GM19372 (cell line): Measurements from ENCODE around the gene VPS35.
A peak's percentile ranks its signal among the peaks of the same experiment; 100 is the strongest.
"Not testable (repeated sequence)": the region's sequence is repeated elsewhere in the genome, so short reads cannot be mapped to it uniquely, and the experiment has no call there.

Source experiments
- ATAC-seq: cut with Tn5 transposase; IDR thresholded peaks from one replicate; pipeline ENCODE4 v1.9.1; 2021; ENCODE audit warnings: mild to moderate bottlenecking, low read depth, moderate library complexity; ENCODE audit not compliant: unreplicated experiment

VPS35 gene

DNA sequence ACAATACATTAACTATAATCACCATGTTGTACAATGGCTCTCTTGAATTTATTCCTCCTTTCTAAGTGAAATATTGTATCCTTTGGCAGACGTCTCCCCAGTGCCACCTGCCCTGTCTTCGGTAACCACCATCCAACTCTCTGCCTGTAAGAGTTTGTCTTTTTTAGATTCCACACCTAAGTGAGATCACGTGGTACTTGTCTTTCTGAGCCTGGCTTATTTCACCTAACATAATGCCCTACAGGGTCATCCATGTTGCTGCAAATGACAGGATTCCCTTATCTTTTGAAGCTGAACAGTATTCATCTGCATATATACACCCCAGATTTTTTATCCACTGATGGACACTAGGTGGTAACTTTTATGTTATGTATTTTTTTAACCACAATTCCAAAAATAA is 24.7 kb upstream of the VPS35 start:
- no peak for ATAC-seq

DNA sequence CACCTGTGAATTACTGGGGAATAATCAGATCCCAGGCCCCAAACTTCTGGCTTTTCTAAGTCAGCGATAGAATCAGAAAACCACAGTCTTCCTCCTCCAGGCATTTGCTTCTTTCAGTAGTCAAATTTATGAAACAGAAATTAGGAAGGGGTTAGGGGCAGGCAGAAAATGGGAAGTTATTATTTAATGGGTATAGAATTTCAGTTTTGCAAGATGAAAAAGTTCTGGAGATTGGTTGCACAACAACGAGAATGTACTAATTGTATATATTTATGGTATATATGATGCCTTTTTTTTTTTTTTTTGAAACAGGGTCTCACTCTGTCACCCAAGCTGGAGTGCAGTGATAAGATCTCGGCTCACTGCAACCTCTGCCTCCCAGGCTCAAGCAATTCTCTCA is 23.9 kb upstream of the VPS35 start:
- ATAC-seq = no peak

DNA sequence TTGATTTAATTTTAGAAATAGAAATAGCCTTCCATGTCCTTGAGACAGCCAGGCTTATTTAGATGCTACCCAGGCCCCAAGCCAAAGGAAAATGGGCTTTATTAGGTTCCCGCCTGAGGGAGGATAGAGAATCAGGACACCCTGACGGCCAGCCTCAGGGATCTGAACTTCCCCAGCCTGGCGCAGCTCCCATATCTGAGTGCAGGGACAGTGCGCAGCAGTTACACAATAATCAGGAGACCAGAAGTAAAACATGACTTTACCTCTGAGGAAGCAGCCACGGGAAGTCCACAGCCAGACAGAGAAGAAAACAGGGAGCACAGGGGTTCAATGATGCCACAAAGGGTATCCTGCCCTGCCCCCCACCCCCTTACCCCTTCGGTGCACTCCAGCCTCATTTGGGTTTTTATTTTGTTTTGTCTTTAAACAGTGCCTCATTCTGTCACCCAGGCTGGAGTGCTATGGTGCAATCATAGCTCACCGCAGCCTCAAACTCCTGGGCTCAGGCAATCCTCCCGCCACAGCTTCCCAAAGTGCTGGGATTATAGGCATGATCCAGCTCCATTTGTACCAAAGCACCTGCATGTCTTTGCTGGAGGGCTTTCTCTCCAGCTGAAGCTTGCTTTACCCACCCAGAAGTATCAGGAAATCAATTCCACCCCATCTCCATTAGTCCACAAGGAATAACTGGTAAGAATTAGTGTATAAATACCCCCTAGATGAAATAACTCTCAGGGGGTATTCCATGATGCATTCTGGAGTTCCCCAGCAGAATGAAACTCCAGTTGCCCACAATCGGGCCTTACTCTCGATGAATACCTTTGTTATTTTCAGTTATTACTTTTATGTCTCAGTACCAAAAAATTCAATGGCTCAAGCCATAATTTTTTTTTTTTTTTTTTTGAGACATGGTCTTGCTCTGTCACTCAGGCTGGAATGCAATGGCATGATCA is 22.4 kb upstream of the VPS35 start:
- no peak for ATAC-seq

DNA sequence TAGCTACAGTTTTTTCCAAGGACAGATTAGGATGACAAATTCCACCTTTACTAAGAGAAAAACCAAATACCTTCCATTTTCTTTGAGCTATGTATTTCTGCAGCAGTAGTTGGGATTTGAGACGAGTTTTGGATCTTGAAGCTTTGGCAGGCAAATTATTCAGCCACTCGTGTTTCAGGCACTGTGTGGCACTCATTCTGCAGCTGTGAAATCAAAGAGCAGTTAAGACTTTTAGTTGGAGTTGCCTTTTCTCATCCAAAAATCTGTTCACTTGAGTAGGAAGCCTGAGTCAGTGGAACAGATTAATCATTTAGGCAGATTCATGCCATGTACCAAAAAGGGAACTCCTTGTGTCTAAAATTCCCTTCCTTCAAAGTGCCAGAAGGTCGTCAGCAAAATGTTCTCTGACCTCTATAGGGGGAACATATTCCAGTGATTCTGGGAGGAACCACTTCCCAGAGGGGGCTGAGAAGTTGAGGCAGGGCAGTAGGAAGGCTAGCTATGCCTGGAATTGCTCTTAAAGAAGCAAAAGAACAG is 20.6 kb upstream of the VPS35 start:
- no peak for ATAC-seq

DNA sequence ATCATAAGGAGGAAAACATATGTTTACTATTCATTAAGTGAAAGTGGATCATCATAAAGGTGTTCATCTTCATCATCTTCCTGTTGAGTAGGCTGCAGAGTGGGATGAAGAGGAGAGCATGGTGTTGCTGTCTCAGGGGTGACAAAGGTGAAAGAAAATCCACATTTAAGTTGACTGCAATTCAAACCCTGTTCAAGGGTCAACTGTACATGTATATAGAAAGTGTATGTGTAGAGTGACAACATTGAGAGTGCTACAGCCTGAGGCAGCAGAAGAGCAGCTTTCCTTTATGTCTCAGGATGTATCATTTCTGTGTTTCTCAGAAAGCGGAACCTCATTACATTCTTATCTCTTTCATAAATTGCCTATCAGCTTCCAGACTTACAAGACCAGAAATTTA is 17.7 kb upstream of the VPS35 start:
- no peak for ATAC-seq

DNA sequence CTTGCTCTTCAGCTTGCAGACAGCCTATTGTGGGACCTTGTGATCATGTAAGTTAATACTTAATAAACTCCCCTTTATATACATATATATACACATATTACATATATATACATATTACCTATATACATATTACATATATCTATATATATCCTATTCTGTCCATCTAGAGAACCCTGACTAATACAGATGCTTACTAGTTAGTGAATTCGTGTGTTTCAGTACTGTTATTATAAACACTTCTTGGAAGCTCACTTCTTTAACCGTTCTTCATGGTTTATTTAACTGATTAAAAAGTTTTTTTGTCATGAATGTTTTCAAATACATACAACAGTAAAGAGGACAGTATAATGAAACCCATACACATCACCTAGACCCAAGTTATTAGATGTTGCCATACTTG is 13.1 kb upstream of the VPS35 start:
- no peak for ATAC-seq

DNA sequence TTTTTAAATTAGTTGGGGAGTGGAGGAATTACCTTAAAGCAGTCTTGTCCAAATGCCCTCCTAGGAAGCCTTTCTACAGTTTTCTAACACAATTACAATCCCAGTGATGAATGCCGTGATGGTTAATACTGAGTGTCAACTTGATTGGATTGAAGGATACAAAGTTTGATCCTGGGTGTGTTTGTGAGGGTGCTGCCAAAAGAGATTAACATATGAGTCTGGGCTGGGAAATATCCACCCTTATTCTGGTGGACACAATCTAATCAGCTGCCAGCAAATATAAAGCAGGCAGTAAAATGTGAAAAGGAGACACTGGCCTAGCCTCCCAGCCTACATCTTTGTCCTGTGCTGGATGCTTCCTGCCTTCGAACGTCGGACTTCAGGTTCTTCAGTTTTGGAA is 12.6 kb upstream of the VPS35 start:
- ATAC-seq = no peak

DNA sequence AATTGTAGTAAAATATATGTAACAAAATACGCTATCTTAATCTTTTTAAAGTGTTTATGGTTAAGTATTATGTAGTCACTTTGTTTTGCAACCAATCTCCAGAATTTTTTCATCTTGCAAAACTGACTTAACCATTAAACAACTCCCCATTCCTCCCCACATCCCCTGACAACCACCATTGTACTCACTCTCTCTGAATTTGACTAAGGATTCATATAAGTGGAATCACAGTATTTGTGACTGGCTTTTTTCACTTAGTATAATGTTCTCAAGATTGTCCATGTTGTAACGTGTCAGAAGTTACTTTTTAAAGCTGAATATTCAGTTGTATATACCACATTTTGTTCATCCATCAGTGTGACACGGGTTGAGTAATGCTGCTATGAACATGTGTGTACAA is 11.1 kb upstream of the VPS35 start:
- ATAC-seq = no peak

DNA sequence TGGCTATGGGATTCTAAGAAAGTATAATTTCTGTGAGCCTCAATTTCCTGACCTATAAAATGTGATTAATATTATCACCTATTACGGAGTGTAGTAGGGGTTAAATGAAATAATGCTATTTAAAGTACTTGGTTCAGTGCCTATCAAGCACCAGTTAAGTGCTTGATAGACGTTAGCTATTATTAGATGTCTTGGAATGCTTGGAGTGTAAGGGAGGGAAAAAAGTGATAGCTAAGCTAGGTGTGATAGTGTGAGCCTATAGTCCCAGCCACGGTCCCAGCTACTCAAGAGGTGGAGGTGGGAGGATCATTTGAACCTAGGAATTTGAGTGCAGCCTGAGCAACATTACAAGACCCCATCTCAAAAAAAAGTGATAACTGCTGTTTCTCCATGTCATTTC is 8.0 kb upstream of the VPS35 start:
- ATAC-seq = no peak

DNA sequence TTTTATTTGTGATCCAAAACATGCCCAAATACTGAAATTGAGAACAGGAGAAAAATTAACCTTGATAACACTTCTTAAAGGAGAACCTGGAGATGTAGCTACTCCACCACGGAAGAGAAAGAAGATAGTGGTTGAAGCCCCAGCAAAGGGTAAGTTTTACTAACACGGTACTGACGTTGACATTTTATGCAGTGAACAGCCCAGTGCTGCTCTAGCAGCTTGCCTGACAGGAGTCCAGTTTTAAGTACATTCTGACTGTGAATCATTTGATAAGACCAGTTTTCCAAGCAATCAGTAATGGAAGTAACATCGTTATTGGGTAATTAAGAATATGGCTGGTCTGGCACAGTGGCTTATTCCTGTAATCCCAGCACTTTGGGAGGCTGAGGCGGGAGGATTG is 7.0 kb upstream of the VPS35 start:
- no peak for ATAC-seq

DNA sequence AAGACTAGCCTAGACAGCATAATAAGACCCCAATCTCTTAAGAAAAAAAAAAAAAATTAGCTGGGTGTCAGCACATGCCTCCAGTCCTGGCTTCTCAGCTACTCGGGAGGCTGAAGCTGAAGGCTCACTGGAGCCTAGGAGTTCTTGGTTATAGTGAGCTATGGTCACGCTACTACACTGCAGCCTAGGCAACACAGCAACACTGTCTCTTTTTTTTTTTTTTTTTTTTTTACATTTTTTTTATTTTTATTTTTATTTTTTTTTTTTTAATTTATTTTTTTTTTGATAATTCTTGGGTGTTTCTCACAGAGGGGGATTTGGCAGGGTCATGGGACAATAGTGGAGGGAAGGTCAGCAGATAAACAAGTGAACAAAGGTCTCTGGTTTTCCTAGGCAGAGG is 4.6 kb upstream of the VPS35 start:
- no peak for ATAC-seq

DNA sequence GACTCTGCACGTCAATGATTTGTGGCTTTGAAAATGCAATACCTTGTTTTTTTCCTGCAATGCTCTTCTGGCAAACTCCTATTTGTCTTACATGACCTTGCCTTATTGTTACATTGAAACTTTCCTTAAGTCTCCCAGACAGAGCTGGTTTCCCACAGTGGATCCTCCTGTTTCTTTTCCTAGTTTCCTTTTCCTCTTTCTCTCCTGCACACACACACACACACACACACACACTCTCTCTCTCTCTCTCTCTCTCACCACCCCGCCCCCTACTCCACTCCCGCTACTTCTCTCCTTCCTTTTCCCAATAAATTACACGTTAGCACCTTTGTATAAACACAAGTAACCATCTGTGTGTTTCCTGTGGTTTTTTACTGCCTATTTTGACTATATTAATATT is 2.7 kb upstream of the VPS35 start:
- no peak for ATAC-seq

DNA sequence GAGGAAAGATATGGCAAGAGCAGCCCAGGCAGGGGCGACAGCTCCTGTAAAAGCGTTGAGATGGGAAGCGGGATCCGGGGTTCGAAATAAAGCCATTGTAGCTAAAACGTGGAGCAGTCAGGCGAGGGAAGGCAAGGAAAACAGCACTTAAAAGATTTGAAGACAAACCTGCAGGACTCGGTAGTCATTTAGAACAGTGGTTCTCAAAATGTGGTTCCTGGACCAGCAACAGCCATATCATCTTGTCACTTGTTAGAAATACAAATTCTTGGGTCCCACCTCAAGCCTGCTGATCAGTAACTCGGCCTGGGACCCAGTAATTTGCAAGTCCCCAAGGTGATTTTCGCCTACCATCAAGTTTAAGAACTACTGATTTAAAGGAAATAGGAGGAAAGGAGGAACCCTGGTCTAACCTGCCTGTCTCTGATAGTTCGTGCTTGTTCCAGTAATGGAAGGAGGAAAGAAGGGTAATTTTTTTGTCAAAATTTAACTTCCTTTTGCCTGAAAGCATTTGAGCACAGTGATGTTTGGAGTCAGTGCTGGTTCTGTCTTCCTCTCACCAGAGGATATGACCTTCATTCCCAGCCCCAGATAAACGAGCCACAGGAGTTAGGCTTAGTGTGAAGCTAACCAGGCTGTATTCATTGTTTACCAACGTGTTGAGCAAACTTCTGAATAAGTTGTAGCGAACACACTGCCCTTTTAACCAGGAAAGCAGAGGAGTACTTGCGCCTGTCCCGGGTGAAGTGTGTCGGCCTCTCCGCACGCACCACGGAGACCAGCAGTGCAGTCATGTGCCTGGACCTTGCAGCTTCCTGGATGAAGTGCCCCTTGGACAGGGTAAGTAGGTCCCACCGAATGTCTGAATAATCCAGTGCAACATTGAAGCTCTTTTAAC is 1.6 kb upstream of the VPS35 start:
- no peak for ATAC-seq

DNA sequence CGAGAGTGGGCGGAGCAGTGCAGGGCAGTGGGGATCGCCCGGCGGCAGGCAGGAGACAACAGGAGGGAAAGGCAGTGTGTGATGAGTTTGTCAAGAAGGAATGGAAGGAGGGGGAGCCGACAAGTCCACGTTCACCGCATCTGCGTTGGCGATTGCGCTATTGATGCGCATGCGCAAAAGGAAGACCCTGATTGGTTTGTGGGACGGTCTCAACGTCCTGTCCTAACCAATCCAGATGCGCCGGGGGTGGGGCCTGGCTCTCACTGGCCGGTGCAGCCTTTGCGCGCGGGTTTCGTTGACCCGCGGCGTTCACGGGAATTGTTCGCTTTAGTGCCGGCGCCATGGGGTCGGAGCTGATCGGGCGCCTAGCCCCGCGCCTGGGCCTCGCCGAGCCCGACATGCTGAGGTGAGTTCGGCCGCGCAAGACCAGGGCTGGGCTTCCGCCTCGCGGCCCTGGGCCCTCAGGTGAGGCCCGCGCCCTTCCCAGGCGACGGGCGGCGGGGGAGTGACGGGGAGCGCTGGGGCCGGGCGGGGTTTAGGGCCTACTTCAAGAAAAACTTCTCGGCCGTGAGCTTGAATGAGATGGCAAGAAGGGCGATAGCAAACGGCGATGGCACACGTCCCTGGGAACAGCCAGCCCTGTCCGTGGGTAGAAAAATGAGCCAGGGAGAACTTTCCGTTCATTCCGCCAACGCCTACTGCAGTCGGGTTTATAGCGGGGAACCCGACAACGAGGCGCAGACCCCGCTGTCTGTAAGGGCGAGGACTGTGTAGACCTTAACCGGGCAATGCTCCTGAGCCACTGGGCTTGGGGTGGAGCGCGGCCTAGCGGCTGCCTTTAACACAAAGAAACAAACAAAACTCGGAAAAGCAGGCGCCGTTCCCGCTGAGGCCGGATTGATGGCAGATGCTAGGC is 645 bp upstream of the VPS35 start, which contains the start of gene ORC6:
TSS of gene ORC6 (plus strand) at position 295 of the 916 bp plus-strand sequence. CDS start at position 342, 47 bp downstream.
- peak; percentile 64 for ATAC-seq

DNA sequence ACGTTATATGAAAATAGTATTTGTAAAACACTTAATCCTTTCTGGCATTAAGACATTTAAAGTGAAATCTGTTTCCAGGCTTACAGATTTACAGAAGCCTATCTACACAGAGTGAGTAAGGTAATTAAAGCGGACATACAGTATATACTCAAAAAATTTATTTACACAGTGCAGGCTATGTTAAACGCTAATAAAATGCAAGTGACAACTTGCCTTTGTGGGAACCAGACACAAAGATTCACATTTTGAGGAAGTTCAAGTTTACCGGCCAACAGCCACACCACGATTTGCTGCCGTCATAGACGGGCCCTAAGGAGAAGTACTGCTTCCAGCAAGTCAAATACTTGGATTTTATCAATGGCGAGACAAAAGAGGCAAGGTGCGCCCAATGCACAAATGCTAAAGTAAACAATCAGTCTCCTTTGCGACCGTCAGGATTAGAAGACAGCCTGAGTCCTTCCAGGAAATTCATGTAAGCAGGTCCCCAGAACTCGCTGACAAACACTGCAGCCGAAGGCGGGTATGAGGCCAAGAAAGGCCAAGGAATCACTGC is 801 bp downstream of the VPS35 start:
- ATAC-seq = no peak

DNA sequence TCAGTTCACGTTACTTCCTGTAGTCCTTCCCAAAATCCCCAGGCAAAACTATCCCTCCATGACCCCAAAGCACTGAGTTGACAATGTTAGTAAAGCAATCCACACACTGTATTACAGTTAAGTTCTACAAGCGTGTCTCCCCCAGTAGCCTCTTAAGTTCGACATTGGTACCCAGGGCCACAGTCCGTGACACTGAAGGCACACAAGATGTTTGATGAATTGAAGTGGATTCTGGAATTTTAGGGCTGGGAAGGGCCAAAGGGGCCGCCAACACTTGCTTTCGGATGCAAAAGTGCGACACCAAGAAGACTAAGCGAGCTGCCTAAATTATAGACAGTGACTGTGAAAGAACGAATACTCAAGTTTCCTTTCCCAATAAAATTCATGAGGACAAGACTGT is 1.5 kb downstream of the VPS35 start:
- ATAC-seq = no peak

DNA sequence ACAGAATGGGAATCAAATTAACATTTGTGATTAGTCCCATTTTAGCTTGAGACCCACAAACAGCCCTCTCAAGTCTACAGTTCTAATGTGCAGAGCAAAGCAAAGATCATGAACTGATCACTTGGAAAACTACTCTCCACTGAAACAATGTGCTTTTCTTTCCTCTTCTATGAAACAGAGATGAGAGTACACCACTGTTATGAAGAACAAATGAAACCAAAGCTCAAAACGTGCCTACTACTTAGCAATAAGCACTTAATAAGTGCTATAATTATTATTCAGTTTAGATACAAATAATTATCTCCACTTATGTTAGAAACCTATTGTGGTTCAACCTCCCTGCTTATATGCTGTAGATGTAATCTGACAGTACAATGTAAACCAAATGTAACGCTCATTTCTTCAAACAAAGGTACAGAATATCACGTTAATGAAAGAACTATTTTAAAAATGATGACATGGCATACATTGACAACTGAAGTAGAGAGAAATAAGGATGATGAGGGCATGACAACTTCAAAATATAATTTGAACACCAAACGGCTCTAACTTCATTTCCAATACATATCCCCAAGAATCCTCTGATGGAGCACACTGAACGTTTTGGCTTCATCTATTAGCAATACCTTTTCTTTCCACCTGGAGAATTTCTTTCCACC is 2.0 kb downstream of the VPS35 start:
- ATAC-seq = no peak

DNA sequence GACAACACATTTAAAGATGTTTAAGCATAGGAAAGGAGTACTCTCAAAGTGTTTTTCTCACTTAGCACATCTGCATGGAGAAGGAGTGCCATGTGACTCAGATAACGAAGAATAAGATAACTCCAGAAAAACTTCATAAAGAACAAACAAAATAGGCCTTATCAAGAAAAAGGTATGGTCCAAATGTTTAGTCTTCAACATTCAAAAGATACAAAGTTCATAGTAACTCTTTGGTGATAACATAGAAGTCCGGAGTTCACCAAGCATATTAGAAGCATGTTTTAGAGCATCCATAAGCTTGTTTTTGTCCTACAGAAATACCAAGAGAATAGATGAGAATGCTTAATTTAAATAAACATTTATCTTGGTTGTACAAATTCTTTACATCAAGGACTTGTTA is 7.1 kb downstream of the VPS35 start:
- ATAC-seq = not testable (repeated sequence)

DNA sequence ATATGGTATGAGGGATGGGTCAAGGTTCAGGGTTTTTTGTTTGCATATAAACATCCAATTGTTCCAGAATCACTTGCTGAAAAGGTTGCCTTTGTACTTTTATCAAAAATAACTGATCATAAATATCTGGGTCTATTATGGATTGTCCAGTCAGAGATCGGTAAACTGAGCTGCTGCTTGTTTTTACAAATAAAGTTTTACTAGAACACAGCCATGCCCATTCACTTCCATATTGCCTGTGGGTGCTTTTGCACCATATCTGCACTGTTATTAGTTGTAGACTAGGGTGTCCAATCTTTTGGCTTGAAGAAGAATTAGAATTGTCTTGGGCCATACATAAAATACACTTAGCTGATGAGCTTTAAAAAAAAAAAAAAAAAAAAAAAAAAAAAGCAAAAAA is 11.0 kb downstream of the VPS35 start:
- ATAC-seq = not testable (repeated sequence)
